Endodermal cell (in vitro differentiated cells): Measurements from ENCODE around the gene CDCA8. TPM values are rescaled to one million over a fixed set of nuclear protein-coding genes. Genes with fewer than 3 reads are reported as not detected.
A peak's percentile ranks its signal among the peaks of the same experiment; 100 is the strongest.

Experiments used
- DNase-seq: peaks from one replicate; pipeline ENCODE4 v3.0.0-alpha.2; 2017
- H3K27ac ChIP-seq: 2 replicates; pipeline ENCODE4 v1.5.1; 2013; ENCODE audit warnings: mild to moderate bottlenecking, low read depth, low read length, moderate library complexity
- H3K27me3 ChIP-seq: 2 replicates; pipeline ENCODE4 v1.6.1; 2013; ENCODE audit warnings: mild to moderate bottlenecking, low read length, moderate library complexity; ENCODE audit not compliant: insufficient read depth, control insufficient read depth, poor library complexity, severe bottlenecking
- H3K36me3 ChIP-seq: 2 replicates; pipeline ENCODE4 v1.7.0; 2013; ENCODE audit warnings: mild to moderate bottlenecking, low read length, moderate library complexity; ENCODE audit not compliant: control insufficient read depth, insufficient read depth
- H3K4me1 ChIP-seq: one replicate; pipeline ENCODE4 v1.7.0; 2013; ENCODE audit warnings: low read length; ENCODE audit not compliant: control insufficient read depth, insufficient read depth
- H3K4me3 ChIP-seq: 2 replicates; pipeline ENCODE4 v1.5.1; 2013; ENCODE audit warnings: mild to moderate bottlenecking, low read length, moderate library complexity
- H3K9ac ChIP-seq: 2 replicates; pipeline ENCODE4 v1.6.1; 2013; ENCODE audit warnings: mild to moderate bottlenecking, low read length, moderate library complexity; ENCODE audit not compliant: poor library complexity, severe bottlenecking; ENCODE audit errors: extremely low read depth
- H3K9me3 ChIP-seq: 2 replicates; pipeline ENCODE4 v1.6.1; 2013; ENCODE audit warnings: mild to moderate bottlenecking, low read length, moderate library complexity; ENCODE audit not compliant: control insufficient read depth
- H3K27ac Mint-ChIP-seq: 2 replicates; pipeline ENCODE4 v1.8.0; 2020; ENCODE audit warnings: mixed read lengths
- H3K27me3 Mint-ChIP-seq: 2 replicates; pipeline ENCODE4 v1.8.0; 2021; ENCODE audit warnings: mild to moderate bottlenecking, mixed read lengths; ENCODE audit not compliant: insufficient read depth
- H3K36me3 Mint-ChIP-seq: 2 replicates; pipeline ENCODE4 v1.8.0; 2020; ENCODE audit warnings: low read depth, mixed read lengths
- H3K4me1 Mint-ChIP-seq: 2 replicates; pipeline ENCODE4 v1.8.0; 2020; ENCODE audit warnings: mixed read lengths
- H3K4me3 Mint-ChIP-seq: 2 replicates; pipeline ENCODE4 v1.8.0; 2020; ENCODE audit warnings: mild to moderate bottlenecking, moderate library complexity, mixed read lengths
- H3K9me3 Mint-ChIP-seq: 2 replicates; pipeline ENCODE4 v1.8.0; 2020; ENCODE audit warnings: mild to moderate bottlenecking, mixed read lengths
- WGBS, 2 experiments: methylation state at CpG; one replicate each; pipeline versions ENCODE4 v1.1.5 to v1.1.7; 2013; ENCODE audit warnings: missing lambda C conversion rate in 2 of 2, mixed read lengths in 1 of 2; ENCODE audit not compliant: insufficient coverage in 1 of 2, insufficient read length in 1 of 2; 5-methylcytosine and 5-hydroxymethylcytosine counted together
- total RNA-seq, 2 donors: library from RNA; stranded (reverse); fragmentation: NEBNext Ultra II Directional in 1 of 2; extraction: Animal tissue kit (Norgen Biotek cat#: 25700) in 1 of 2; gene quantifications; 2 replicates in 1 of 2; 3 replicates in 1 of 2; pipeline ENCODE4 v1.2.1, GENCODE V29; 2021
- TF ChIP-seq, protein P1 (sequence below): fragments of 200-600 bp; sonication (generic); conservative IDR thresholded peaks from 2 replicates; pipeline ENCODE4 v1.5.0; 2021; ENCODE audit warnings: antibody characterized with exemption, mild to moderate bottlenecking

Gene CDCA8
- total RNA-seq, 2 donors from 2014 or later: 27.7 to 49.7 TPM

DNA sequence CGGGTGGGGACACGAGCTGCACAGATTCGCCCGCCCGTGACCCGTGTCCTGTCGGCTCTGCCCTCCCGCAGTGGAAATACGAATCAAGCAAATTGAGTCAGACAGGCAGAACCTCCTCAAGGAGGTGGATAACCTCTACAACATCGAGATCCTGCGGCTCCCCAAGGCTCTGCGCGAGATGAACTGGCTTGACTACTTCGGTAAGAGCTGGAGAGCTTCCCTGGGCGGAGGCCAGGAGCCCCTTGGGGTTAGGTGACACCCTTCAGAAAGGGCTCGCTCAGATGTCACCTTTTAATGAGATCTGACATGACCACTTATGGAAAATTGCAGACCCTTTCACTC is 489 bp downstream of the CDCA8 start:
- 3 to 5% methylated on average over 6 to 16 of the region's 16 CpGs for WGBS, 2 experiments
- Histone ChIP-seq H3K9ac (peak overlapping the region; percentile 80), H3K27ac (no peak overlapping the region), H3K4me3 (peak overlapping the region; percentile 95), H3K27me3 (no peaks in the 10 kb centered on the region), H3K36me3 (peaks cover 45% of the 10 kb centered on the region), H3K4me1 (peaks cover 7% of the 10 kb centered on the region), H3K9me3 (no peaks in the 10 kb centered on the region)
- peak overlapping the region; percentile 97 for H3K27ac Mint-ChIP-seq
- peaks cover 2% of the 10 kb centered on the region for H3K27me3 Mint-ChIP-seq
- peaks cover 31% of the 10 kb centered on the region for H3K36me3 Mint-ChIP-seq
- peak overlapping the region; percentile 94 for H3K4me3 Mint-ChIP-seq
- H3K9me3 Mint-ChIP-seq: no peaks in the 10 kb centered on the region
- no peak for DNase-seq
- TF ChIP-seq, protein P1, sequence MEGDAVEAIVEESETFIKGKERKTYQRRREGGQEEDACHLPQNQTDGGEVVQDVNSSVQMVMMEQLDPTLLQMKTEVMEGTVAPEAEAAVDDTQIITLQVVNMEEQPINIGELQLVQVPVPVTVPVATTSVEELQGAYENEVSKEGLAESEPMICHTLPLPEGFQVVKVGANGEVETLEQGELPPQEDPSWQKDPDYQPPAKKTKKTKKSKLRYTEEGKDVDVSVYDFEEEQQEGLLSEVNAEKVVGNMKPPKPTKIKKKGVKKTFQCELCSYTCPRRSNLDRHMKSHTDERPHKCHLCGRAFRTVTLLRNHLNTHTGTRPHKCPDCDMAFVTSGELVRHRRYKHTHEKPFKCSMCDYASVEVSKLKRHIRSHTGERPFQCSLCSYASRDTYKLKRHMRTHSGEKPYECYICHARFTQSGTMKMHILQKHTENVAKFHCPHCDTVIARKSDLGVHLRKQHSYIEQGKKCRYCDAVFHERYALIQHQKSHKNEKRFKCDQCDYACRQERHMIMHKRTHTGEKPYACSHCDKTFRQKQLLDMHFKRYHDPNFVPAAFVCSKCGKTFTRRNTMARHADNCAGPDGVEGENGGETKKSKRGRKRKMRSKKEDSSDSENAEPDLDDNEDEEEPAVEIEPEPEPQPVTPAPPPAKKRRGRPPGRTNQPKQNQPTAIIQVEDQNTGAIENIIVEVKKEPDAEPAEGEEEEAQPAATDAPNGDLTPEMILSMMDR: no peak
- H3K4me1 Mint-ChIP-seq: peaks cover 16% of the 10 kb centered on the region

DNA sequence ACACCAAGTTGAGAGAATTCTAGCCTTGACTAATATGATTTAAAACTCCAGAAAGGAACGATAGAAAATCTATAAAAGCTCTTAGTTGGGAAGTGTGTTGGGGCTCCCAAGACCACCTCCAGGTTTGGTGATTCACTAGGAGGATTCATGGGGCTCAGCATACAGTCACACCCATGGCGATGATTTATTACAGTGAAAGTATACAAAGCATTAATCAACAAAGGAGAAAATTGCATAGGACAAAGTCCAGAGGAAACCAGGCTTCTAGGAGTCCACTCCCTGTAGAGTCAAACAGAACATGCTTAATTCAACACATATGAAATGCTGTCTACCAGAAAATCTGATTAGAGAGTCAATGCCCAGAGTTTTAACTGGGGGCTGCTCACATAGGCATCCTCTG is 4.8 kb downstream of the CDCA8 start:
- Histone ChIP-seq H3K27ac (no peak overlapping the region), H3K9me3 (no peaks in the 10 kb centered on the region), H3K36me3 (peaks cover 75% of the 10 kb centered on the region), H3K4me1 (no peaks in the 10 kb centered on the region), H3K27me3 (no peaks in the 10 kb centered on the region), H3K9ac (no peak overlapping the region), H3K4me3 (no peak overlapping the region)
- Mint-ChIP-seq H3K4me3 (no peak overlapping the region), H3K36me3 (peaks cover 56% of the 10 kb centered on the region), H3K27ac (no peak overlapping the region), H3K9me3 (no peaks in the 10 kb centered on the region), H3K27me3 (no peaks in the 10 kb centered on the region), H3K4me1 (no peaks in the 10 kb centered on the region)
- TF ChIP-seq, protein P1: no peak
- no peak for DNase-seq
- 88 to 89% methylated on average over 1 to 2 of the region's 2 CpGs for WGBS, 2 experiments

DNA sequence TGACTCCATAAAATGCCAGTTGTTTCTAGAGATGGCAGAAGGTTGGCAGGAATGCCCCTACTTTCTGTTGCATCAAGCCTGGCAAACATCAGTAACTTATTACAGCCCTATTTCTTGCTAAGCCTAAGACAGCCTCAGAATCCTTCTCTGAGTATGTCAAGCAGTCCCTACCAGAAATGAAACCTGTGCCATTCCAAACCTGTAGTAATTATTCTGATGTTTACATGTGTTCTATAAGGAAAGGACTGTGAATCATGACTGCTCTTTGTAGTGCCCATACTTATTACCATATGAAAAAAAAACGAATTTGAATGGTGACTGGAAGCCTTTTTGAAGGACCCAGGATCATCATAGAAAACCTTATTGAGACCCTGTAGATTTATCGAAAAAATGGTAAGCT is 5.4 kb downstream of the CDCA8 start:
- peaks cover 61% of the 10 kb centered on the region for H3K36me3 Mint-ChIP-seq
- Histone ChIP-seq H3K27ac (no peak overlapping the region), H3K4me3 (no peak overlapping the region), H3K9me3 (no peaks in the 10 kb centered on the region), H3K27me3 (no peaks in the 10 kb centered on the region), H3K9ac (no peak overlapping the region), H3K4me1 (no peaks in the 10 kb centered on the region), H3K36me3 (peaks cover 81% of the 10 kb centered on the region)
- no peak for DNase-seq
- H3K9me3 Mint-ChIP-seq: no peaks in the 10 kb centered on the region
- H3K27ac Mint-ChIP-seq: no peak overlapping the region
- TF ChIP-seq, protein P1: no peak
- H3K27me3 Mint-ChIP-seq: no peaks in the 10 kb centered on the region
- H3K4me1 Mint-ChIP-seq: no peaks in the 10 kb centered on the region
- WGBS, 2 experiments: 89 to 90% methylated on average over 2 of the region's 2 CpGs
- H3K4me3 Mint-ChIP-seq: no peak overlapping the region
